Coronary artery (tissue), 2 donors: ENCODE measurements around the gene PLP2.

ENCODE experiments used
- DNase-seq: peaks from one replicate; pipeline ENCODE4 v3.0.0-alpha.2; 2017; ENCODE audit warnings: low spot score
- H3K27ac ChIP-seq, 2 donors: fragments of 200-600 bp; sonication (generic); one replicate each; pipeline ENCODE4 v1.5.1; 2016 to 2019
- H3K4me3 ChIP-seq: fragments of 200-600 bp; sonication (generic); 2 replicates; pipeline ENCODE4 v1.5.1; 2016; ENCODE audit warnings: mild to moderate bottlenecking, moderate library complexity
- CTCF ChIP-seq: fragments of 200-600 bp; sonication (generic); IDR thresholded peaks from one replicate; pipeline ENCODE4 v1.5.1; 2019; ENCODE audit warnings: antibody characterized with exemption

PLP2 gene

GRCh38 chrX:49197543-49198087, 25.9 kb downstream of the PLP2 start:
- no peak overlapping the region for H3K4me3 ChIP-seq
- TF ChIP-seq CTCF: no peak

GRCh38 chrX:49198540-49199314, 27.0 kb downstream of the PLP2 start:
- DNase-seq: no peak
- H3K27ac ChIP-seq: peak overlapping the region in 1 of 2 donors; percentile 73
- H3K4me3 ChIP-seq: no peak overlapping the region
- no peak for TF ChIP-seq CTCF

More at GRCh38 chrX:49197543-49198087, 25.9 kb downstream of the PLP2 start:
- no peak for DNase-seq
- H3K27ac ChIP-seq: no peak overlapping the region

GRCh38 chrX:49199315-49199595, 27.6 kb downstream of the PLP2 start:
- H3K27ac ChIP-seq: peak overlapping the region in 1 of 2 donors; percentile 73
- TF ChIP-seq CTCF: no peak
- DNase-seq: no peak
- peak overlapping the region; percentile 65 for H3K4me3 ChIP-seq

- TF ChIP-seq CTCF: no peak
- Histone ChIP-seq H3K4me3 (peak within 1 kb of the TSS; percentile 65), H3K27ac (peak within 1 kb of the TSS; percentile 57 to 73)
- peak; percentile 90 for DNase-seq
Measured at GRCh38 chrX:49199906-49200771, 28.4 kb downstream of the PLP2 start, which contains the start of gene SYP. SYP (minus strand) TSS chrX:49200193; CDS start chrX:49200186, 7 bp downstream.

- TF ChIP-seq CTCF: no peak
- H3K27ac ChIP-seq: no peak overlapping the region
- DNase-seq: no peak
- H3K4me3 ChIP-seq: no peak overlapping the region
Measured at GRCh38 chrX:49202022-49202421, 30.3 kb downstream of the PLP2 start.

- no peak overlapping the region for H3K4me3 ChIP-seq
- DNase-seq: no peak
- H3K27ac ChIP-seq: no peak overlapping the region
- no peak for TF ChIP-seq CTCF
Measured at GRCh38 chrX:49203536-49203935, 31.8 kb downstream of the PLP2 start.
